ENCODE data around the gene C9orf50. TPM values are rescaled to one million over a fixed set of nuclear protein-coding genes. Genes with fewer than 3 reads are reported as not detected.

C9orf50 gene
- total RNA-seq, 4 donors from 2014 or later: 0.64 TPM; not detected in 3

DNA sequence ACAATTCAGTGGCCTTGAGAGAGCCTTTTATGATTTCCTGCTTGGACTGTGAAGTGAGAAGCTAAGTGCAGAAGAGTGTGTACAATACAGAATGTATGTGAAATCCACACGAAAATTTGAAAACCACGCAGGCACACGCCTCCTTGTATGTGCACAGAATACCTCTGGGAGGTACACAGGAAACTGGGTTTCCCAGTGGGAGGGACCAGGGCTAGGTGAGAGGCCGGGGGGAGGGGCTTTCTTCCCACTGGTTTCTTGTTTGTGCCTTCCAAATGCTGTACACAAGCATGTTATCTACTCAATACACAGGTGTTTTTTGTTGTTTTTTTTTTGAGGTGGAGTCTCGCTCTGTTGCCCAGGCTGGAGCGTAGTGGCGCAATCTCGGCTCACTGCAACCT lies 16.1 kb downstream of the C9orf50 start:
- TF ChIP-seq POLR2AphosphoS5 (IDR thresholded peaks at IDR 0.05): no peak
- TF ChIP-seq, protein P1, sequence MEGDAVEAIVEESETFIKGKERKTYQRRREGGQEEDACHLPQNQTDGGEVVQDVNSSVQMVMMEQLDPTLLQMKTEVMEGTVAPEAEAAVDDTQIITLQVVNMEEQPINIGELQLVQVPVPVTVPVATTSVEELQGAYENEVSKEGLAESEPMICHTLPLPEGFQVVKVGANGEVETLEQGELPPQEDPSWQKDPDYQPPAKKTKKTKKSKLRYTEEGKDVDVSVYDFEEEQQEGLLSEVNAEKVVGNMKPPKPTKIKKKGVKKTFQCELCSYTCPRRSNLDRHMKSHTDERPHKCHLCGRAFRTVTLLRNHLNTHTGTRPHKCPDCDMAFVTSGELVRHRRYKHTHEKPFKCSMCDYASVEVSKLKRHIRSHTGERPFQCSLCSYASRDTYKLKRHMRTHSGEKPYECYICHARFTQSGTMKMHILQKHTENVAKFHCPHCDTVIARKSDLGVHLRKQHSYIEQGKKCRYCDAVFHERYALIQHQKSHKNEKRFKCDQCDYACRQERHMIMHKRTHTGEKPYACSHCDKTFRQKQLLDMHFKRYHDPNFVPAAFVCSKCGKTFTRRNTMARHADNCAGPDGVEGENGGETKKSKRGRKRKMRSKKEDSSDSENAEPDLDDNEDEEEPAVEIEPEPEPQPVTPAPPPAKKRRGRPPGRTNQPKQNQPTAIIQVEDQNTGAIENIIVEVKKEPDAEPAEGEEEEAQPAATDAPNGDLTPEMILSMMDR (IDR thresholded peaks at IDR 0.05): no peak
- TF ChIP-seq EP300 (IDR thresholded peaks at IDR 0.05): no peak
- TF ChIP-seq POLR2A (IDR thresholded peaks at IDR 0.05): no peak
- WGBS: 60% methylated on average over 8 of the region's 8 CpGs
- Histone ChIP-seq H3K27me3 (no peaks in the 10 kb centered on the region), H3K4me1 (peaks cover 27% of the 10 kb centered on the region), H3K4me3 (no peak overlapping the region), H3K36me3 (no peaks in the 10 kb centered on the region), H3K27ac (no peak overlapping the region), H3K9me3 (no peaks in the 10 kb centered on the region)
- no peak for DNase-seq (ENCODE audit: low spot score in 2 of 2)

- no peak for DNase-seq (ENCODE audit: low spot score in 2 of 2)
- Histone ChIP-seq H3K9me3 (no peaks in the 10 kb centered on the region), H3K27me3 (no peaks in the 10 kb centered on the region), H3K27ac (no peak overlapping the region), H3K4me3 (no peak overlapping the region), H3K36me3 (no peaks in the 10 kb centered on the region), H3K4me1 (peaks cover 22% of the 10 kb centered on the region)
- 81% methylated on average over 9 of the region's 12 CpGs for WGBS
- TF ChIP-seq POLR2AphosphoS5 (IDR thresholded peaks at IDR 0.05) (no peak), POLR2A (IDR thresholded peaks at IDR 0.05) (no peak), EP300 (IDR thresholded peaks at IDR 0.05) (no peak)
- TF ChIP-seq, protein P1 (IDR thresholded peaks at IDR 0.05): no peak
Measured at GRCh38 chr9:129604056-129604765, 16.7 kb downstream of the C9orf50 start.

GRCh38 chr9:129602598-129603415 lies 18.1 kb downstream of the C9orf50 start:
- Histone ChIP-seq H3K4me3 (no peak overlapping the region), H3K27ac (no peak overlapping the region), H3K27me3 (no peaks in the 10 kb centered on the region), H3K9me3 (no peaks in the 10 kb centered on the region), H3K4me1 (peaks cover 16% of the 10 kb centered on the region), H3K36me3 (no peaks in the 10 kb centered on the region)
- WGBS: 64% methylated on average over 10 of the region's 10 CpGs
- TF ChIP-seq POLR2A (IDR thresholded peaks at IDR 0.05) (no peak), EP300 (IDR thresholded peaks at IDR 0.05) (no peak)
- DNase-seq (ENCODE audit: low spot score in 2 of 2): no peak

GRCh38 chr9:129601082-129601674 lies 19.7 kb downstream of the C9orf50 start:
- Histone ChIP-seq H3K4me3 (no peak overlapping the region), H3K27me3 (no peaks in the 10 kb centered on the region), H3K27ac (no peak overlapping the region), H3K36me3 (no peaks in the 10 kb centered on the region), H3K9me3 (no peaks in the 10 kb centered on the region), H3K4me1 (peaks cover 23% of the 10 kb centered on the region)
- no peak for DNase-seq (ENCODE audit: low spot score in 2 of 2)
- 81% methylated on average over 9 of the region's 9 CpGs for WGBS
- TF ChIP-seq, protein P1 (IDR thresholded peaks at IDR 0.05): no peak
- TF ChIP-seq POLR2A (IDR thresholded peaks at IDR 0.05) (no peak), EP300 (IDR thresholded peaks at IDR 0.05) (no peak), POLR2AphosphoS5 (IDR thresholded peaks at IDR 0.05) (no peak)

DNA sequence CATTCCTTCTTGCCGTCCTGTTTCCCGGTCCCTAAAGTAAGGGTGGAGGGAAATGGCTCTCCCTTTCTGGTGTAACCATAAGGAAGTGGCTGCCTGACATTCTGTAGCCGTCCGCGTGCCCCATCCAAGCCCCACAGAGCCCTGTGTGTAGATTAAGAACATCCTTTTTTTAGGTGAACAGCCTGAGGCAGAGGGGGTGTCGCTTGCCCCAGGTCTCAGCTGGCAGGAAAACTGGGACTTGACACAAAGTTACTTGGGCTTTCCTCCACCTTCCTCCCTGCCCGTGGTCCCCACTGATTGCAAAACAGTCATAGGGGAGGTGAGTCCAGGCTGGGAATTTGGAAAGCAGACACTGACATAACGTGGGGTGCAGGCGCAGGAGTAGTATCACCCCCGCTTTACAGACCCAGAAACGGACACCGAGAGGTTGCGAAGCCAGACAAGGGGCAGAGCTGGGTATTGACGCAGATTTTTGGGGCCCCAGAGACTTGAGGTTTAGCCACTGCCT lies 22.8 kb downstream of the C9orf50 start:
- Histone ChIP-seq H3K27ac (no peak overlapping the region), H3K4me3 (peak overlapping the region; percentile 46), H3K27me3 (no peaks in the 10 kb centered on the region), H3K4me1 (peaks cover 28% of the 10 kb centered on the region), H3K9me3 (no peaks in the 10 kb centered on the region), H3K36me3 (no peaks in the 10 kb centered on the region)
- peak in 1 of 2 donors; percentile 49 for DNase-seq (ENCODE audit: low spot score in 2 of 2)
- TF ChIP-seq EP300 (IDR thresholded peaks at IDR 0.05) (no peak), POLR2A (IDR thresholded peaks at IDR 0.05) (no peak), POLR2AphosphoS5 (IDR thresholded peaks at IDR 0.05) (no peak)
- TF ChIP-seq, protein P1 (IDR thresholded peaks at IDR 0.05): no peak
- 65% methylated on average over 14 of the region's 14 CpGs for WGBS
